Lower lobe of right lung (tissue), 2 donors: Measurements from ENCODE around the gene HMGN5. TPM values are rescaled to one million over a fixed set of nuclear protein-coding genes. Genes with fewer than 3 reads are reported as not detected.

Source experiments
- ATAC-seq, 2 donors: fragments of 200-7000 bp; cut with Tn5 transposase; one replicate each; pipeline ENCODE4 v1.9.1; 2020 to 2022; ENCODE audit warnings: mild to moderate bottlenecking in 2 of 2, moderate library complexity in 2 of 2
- DNase-seq: peaks from one replicate; pipeline ENCODE4 v3.0.0-alpha.2; 2020
- H3K27ac ChIP-seq: fragments of 200-600 bp; one replicate; pipeline ENCODE4 v1.8.0; 2022
- H3K27me3 ChIP-seq: fragments of 200-600 bp; one replicate; pipeline ENCODE4 v1.8.0; 2022; ENCODE audit warnings: low read depth
- H3K36me3 ChIP-seq: fragments of 200-600 bp; one replicate; pipeline ENCODE4 v1.8.0; 2022; ENCODE audit warnings: mild to moderate bottlenecking
- H3K4me1 ChIP-seq: fragments of 200-600 bp; one replicate; pipeline ENCODE4 v1.8.0; 2022
- H3K4me3 ChIP-seq: fragments of 200-600 bp; one replicate; pipeline ENCODE4 v1.8.0; 2022; ENCODE audit warnings: mild to moderate bottlenecking
- H3K9me3 ChIP-seq: fragments of 200-600 bp; one replicate; pipeline ENCODE4 v1.8.0; 2022
- intact Hi-C: fragments of 100-400 bp; cut with DNase I; formaldehyde crosslinking; loops from one replicate; pipeline ENCODE4 v1.11.0; 2022
- total RNA-seq: library from RNA; stranded (reverse); fragmentation: NEBNext Ultra II Directional; extraction: Animal tissue kit (Norgen Biotek cat#: 25700); gene quantifications from one replicate; pipeline ENCODE4 v1.2.1, GENCODE V29; 2021
- TF ChIP-seq, protein P1 (sequence below): fragments of 200-600 bp; IDR thresholded peaks from one replicate; pipeline ENCODE4 v1.8.0; 2022; ENCODE audit warnings: antibody characterized with exemption, mild to moderate bottlenecking
- donor health status: DM: no; HTN: yes; CAD: no; lungs with severe emphysema.

HMGN5 gene
- total RNA-seq, 1 donor from 2014 or later: 2.9 TPM

DNA sequence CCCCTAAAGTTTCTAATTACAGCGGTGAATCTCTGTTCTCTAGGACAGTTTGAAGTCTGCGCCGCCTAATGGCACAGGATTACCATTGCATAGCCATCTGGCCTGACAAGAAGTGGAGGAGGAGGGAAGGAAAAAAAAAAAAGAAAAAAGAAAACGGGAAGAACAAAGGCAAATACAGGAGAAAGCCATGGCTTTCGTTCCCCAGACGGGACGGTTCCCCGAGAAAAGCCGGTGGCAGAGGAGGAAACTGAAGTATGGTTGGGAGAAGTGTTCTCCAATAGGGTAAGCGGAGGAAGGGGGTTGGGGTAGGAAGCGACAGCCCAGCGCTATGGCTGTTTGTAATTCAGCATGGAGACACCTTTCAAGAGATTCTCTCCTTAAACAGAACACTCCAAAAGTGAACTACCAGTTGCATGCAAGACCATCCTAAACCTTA is 80.8 kb downstream of the HMGN5 start:
- Histone ChIP-seq H3K36me3 (no peaks in the 10 kb centered on the region), H3K4me3 (peak overlapping the region; percentile 60), H3K27ac (peak overlapping the region; percentile 49), H3K4me1 (no peaks in the 10 kb centered on the region), H3K9me3 (no peaks in the 10 kb centered on the region), H3K27me3 (no peaks in the 10 kb centered on the region)
- peak; percentile 86 to 87 for ATAC-seq
- intact Hi-C loops: no loop called here
- DNase-seq: peak; percentile 43
- TF ChIP-seq, protein P1, sequence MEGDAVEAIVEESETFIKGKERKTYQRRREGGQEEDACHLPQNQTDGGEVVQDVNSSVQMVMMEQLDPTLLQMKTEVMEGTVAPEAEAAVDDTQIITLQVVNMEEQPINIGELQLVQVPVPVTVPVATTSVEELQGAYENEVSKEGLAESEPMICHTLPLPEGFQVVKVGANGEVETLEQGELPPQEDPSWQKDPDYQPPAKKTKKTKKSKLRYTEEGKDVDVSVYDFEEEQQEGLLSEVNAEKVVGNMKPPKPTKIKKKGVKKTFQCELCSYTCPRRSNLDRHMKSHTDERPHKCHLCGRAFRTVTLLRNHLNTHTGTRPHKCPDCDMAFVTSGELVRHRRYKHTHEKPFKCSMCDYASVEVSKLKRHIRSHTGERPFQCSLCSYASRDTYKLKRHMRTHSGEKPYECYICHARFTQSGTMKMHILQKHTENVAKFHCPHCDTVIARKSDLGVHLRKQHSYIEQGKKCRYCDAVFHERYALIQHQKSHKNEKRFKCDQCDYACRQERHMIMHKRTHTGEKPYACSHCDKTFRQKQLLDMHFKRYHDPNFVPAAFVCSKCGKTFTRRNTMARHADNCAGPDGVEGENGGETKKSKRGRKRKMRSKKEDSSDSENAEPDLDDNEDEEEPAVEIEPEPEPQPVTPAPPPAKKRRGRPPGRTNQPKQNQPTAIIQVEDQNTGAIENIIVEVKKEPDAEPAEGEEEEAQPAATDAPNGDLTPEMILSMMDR: peak; percentile 44

DNA sequence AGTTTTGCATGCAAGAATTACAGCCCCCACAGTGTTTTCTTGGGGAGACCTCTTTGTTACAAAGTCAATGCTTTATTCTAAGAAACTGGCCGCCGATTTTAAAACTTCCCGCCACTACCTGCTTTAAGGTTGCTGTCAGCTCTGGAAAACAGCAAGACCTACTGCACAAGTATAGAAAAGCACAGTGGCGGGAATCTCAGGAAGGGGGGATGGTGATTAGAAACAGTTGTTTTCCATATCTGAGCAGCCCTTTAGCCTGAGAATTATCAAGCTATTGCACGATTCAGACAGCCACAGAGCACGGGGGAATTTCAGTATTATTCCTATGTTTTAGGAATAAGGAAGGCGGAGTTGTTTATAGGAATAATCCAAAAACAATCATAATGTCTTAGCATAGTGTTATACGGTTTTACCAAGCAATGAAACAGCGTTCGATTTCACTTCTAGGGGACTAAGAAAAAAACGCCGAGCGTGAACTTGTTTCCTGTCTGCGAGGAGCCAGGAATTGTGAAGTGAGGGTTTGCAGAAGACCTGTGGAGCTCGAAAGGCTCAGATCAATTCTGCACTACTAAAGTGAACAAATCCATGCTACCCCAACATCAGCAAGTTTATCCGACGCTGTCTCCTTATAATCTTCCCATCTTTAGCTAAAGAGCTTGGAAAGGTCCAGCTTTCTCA is 81.3 kb downstream of the HMGN5 start:
- ATAC-seq: peak in 1 of 2 donors; percentile 20
- peak overlapping the region; percentile 49 for H3K27ac ChIP-seq

DNA sequence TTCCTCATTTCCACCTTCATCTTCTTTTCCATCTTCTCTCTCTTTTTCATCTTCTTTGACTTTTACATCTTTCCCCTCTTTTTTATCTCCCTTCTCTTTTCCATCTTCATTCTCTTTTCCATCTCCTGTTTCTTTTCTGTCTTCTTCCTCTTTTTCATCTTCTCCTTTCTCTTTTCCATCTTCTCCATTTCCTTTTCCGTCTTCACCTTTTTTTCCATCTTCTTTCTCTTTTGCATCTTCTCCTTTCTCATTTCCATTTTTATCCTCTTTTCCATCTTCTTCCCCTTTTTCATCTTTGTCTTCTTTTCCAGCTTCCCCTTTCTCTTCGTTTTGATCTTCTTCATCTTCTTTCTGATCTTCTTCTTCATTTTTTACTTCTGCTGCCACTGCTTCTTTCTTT is 87.0 kb downstream of the HMGN5 start:
- Histone ChIP-seq H3K4me1 (no peaks in the 10 kb centered on the region), H3K36me3 (no peaks in the 10 kb centered on the region), H3K9me3 (no peaks in the 10 kb centered on the region), H3K27me3 (no peaks in the 10 kb centered on the region), H3K27ac (no peak overlapping the region), H3K4me3 (no peak overlapping the region)
- intact Hi-C loops: no loop called here
- TF ChIP-seq, protein P1: no peak
- DNase-seq (no peak), ATAC-seq (no peak)

More for the DNA sequence above, 81.3 kb downstream of the HMGN5 start:
- Histone ChIP-seq H3K36me3 (no peaks in the 10 kb centered on the region), H3K27me3 (no peaks in the 10 kb centered on the region), H3K4me1 (no peaks in the 10 kb centered on the region), H3K4me3 (peak overlapping the region; percentile 60), H3K9me3 (no peaks in the 10 kb centered on the region)
- intact Hi-C loops: no loop called here
- no peak for DNase-seq
- TF ChIP-seq, protein P1: no peak

DNA sequence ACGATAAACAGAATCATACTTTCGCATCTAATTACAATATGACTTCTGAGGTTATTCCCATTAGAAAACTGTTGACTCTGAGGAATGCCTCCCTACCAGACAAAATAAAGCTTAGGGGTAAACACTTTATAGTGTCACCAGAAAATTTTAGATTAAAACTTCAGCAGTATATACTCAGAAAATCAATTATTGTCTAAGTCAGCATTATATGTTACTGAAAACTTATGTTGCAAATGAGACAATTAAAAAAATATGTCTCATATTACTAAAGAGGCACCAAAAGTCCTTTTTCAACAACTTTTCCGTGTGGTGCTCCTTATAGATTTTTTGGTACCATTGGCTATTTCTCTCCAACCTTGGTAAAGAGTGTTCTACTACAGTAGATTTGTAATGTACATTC is 91.4 kb downstream of the HMGN5 start:
- Histone ChIP-seq H3K9me3 (no peaks in the 10 kb centered on the region), H3K4me3 (no peak overlapping the region), H3K36me3 (no peaks in the 10 kb centered on the region), H3K4me1 (no peaks in the 10 kb centered on the region), H3K27ac (no peak overlapping the region), H3K27me3 (no peaks in the 10 kb centered on the region)
- ATAC-seq: no peak
- no peak for DNase-seq
- TF ChIP-seq, protein P1: no peak
- intact Hi-C loops: no loop called here

DNA sequence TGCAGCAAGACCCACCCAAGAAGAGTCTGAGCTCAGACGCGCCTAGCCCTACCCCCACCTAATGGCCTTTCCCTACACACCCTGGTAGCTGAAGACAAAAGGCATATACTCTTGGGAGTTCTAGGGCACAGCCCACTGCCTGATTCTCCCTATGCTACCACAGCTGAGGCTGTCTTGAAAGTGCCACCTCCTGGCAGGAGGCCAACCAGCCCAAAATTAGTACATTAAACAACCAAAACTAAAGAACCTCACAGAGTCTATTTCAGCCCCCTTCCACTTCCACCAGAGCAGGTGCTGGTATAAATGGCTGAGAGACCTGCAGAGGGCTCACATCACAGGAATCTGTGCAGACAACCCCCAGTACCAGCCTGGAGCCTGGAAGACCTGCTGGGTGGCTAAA is 119.1 kb downstream of the HMGN5 start:
- intact Hi-C loops: no loop called here
- Histone ChIP-seq H3K27me3 (no peaks in the 10 kb centered on the region), H3K27ac (no peak overlapping the region), H3K4me1 (no peaks in the 10 kb centered on the region), H3K36me3 (no peaks in the 10 kb centered on the region), H3K4me3 (no peak overlapping the region), H3K9me3 (no peaks in the 10 kb centered on the region)
- TF ChIP-seq, protein P1: no peak
- no peak for DNase-seq
- no peak for ATAC-seq

Other genes with a start within 250 kb of the HMGN5 start
- 192 TPM for gene SH3BGRL, start 189 bp upstream of the HMGN5 start, total RNA-seq